Measurements from ENCODE around the gene SUMO4. TPM values are rescaled to one million over a fixed set of nuclear protein-coding genes. Genes with fewer than 3 reads are reported as not detected.

The SUMO4 gene
- total and polyA plus RNA-seq, 2 donors (not counting 1 experiment from before 2014, with no cell fraction given), result 0.18 to 11.5 TPM

GRCh38 chr6:149440735-149441671 lies 40.9 kb downstream of the SUMO4 start:
- Mint-ChIP-seq H3K4me3 (no peak overlapping the region), H3K9me3 (ENCODE audit: insufficient read depth) (no peaks in the 10 kb centered on the region), H3K4me1 (peaks cover 32% of the 10 kb centered on the region), H3K27me3 (no peaks in the 10 kb centered on the region), H3K27ac (peak overlapping the region; percentile 27)
- Histone ChIP-seq H3K27ac (ENCODE audit: low read length in 2 of 2) (no peak overlapping the region), H3K4me2 (replicated peaks; ENCODE audit: low read depth, low read length, poor library complexity, severe bottlenecking) (no peak overlapping the region), H3K79me2 (ENCODE audit: control insufficient read depth, insufficient read depth, low read length) (peaks cover 3% of the 10 kb centered on the region), H3K9me3 (ENCODE audit: control extremely low read depth in 1 of 3, control insufficient read depth in 2 of 3, insufficient read depth in 1 of 3, low read length in 2 of 3) (peaks cover 0 to 5% (median 0%) of the 10 kb centered on the region in 3 donors), H3K36me3 (replicated peaks in 1 of 2; ENCODE audit: control extremely low read depth in 1 of 2, control insufficient read depth in 1 of 2, extremely low read depth in 1 of 2, insufficient read depth in 2 of 2, low read length in 1 of 2) (no peaks in the 10 kb centered on the region), H2AFZ (ENCODE audit: insufficient read depth, low read depth, low read length, poor library complexity, severe bottlenecking) (no peak overlapping the region), H3K9ac (ENCODE audit: low read length) (no peak overlapping the region), H3K4me1 (ENCODE audit: control insufficient read depth in 2 of 2, insufficient read depth in 2 of 2, low read length in 2 of 2) (peaks cover 4 to 6% of the 10 kb centered on the region in 2 donors), H4K20me1 (ENCODE audit: control insufficient read depth, insufficient read depth, low read length, poor library complexity, severe bottlenecking) (no peaks in the 10 kb centered on the region), H3K27me3 (replicated peaks in 1 of 4; ENCODE audit: control extremely low read depth in 1 of 4, control insufficient read depth in 3 of 4, insufficient read depth in 4 of 4, low read length in 3 of 4) (no peaks in the 10 kb centered on the region), H3K4me3 (ENCODE audit: control extremely low read depth in 1 of 5, extremely low read depth in 1 of 5, insufficient read depth in 1 of 5, low read depth in 2 of 5, low read length in 4 of 5) (no peak overlapping the region)
- ChIA-PET CTCF (interaction anchor here (0.7 to 2.5 kb wide), 4 partner anchors 9 to 415 kb away, joined by 3 to 16 read pairs (median 7); no protein-coding TSS in a partner anchor), POLR2A (interaction anchor here (0.6 kb wide), 2 partner anchors 32 to 169 kb away, joined by 3 read pairs; no protein-coding TSS in a partner anchor)
- TF ChIP-seq EZH2 (IDR thresholded peaks at IDR 0.05; ENCODE audit: borderline replicate concordance, insufficient read depth, low read depth, low read length, poor library complexity, severe bottlenecking), result no peak
- TF ChIP-seq, protein P1, sequence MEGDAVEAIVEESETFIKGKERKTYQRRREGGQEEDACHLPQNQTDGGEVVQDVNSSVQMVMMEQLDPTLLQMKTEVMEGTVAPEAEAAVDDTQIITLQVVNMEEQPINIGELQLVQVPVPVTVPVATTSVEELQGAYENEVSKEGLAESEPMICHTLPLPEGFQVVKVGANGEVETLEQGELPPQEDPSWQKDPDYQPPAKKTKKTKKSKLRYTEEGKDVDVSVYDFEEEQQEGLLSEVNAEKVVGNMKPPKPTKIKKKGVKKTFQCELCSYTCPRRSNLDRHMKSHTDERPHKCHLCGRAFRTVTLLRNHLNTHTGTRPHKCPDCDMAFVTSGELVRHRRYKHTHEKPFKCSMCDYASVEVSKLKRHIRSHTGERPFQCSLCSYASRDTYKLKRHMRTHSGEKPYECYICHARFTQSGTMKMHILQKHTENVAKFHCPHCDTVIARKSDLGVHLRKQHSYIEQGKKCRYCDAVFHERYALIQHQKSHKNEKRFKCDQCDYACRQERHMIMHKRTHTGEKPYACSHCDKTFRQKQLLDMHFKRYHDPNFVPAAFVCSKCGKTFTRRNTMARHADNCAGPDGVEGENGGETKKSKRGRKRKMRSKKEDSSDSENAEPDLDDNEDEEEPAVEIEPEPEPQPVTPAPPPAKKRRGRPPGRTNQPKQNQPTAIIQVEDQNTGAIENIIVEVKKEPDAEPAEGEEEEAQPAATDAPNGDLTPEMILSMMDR (IDR thresholded peaks at IDR 0.05), result no peak
- WGBS (ENCODE audit: insufficient coverage), result 86% methylated on average over 12 of the region's 16 CpGs
- no peak for ATAC-seq (ENCODE audit: low read depth)
- no peak for DNase-seq
- intact Hi-C loops (cut with micrococcal nuclease), result no loop called here

DNA sequence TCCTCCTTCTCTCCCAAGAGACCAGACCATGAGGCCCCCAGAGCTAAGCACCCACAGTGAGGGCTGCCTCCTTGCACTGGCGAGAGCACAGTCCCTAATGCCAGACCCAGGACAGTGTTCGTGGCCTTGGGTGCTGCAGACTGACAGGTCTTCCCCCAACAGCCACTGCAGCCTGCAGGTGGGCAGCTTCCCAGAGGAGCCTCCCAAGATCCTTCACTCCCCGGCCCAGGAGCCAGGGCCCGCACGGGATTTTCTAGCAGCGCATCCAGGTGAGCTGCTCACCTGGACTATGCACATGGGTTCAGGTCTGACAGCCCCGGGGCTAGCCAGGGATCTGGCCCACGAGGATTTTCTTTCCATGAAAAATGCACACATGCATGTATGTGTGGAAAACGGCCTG lies 41.7 kb downstream of the SUMO4 start:
- Histone ChIP-seq H3K9me3 (ENCODE audit: control extremely low read depth in 1 of 3, control insufficient read depth in 2 of 3, insufficient read depth in 1 of 3, low read length in 2 of 3) (peaks cover 0 to 5% (median 0%) of the 10 kb centered on the region in 3 donors), H2AFZ (ENCODE audit: insufficient read depth, low read depth, low read length, poor library complexity, severe bottlenecking) (no peak overlapping the region), H3K4me2 (replicated peaks; ENCODE audit: low read depth, low read length, poor library complexity, severe bottlenecking) (no peak overlapping the region), H3K4me1 (ENCODE audit: control insufficient read depth in 2 of 2, insufficient read depth in 2 of 2, low read length in 2 of 2) (peaks cover 4 to 6% of the 10 kb centered on the region in 2 donors), H3K27ac (ENCODE audit: low read length in 2 of 2) (no peak overlapping the region), H4K20me1 (ENCODE audit: control insufficient read depth, insufficient read depth, low read length, poor library complexity, severe bottlenecking) (no peaks in the 10 kb centered on the region), H3K36me3 (replicated peaks in 1 of 2; ENCODE audit: control extremely low read depth in 1 of 2, control insufficient read depth in 1 of 2, extremely low read depth in 1 of 2, insufficient read depth in 2 of 2, low read length in 1 of 2) (no peaks in the 10 kb centered on the region), H3K79me2 (ENCODE audit: control insufficient read depth, insufficient read depth, low read length) (peaks cover 3% of the 10 kb centered on the region), H3K27me3 (replicated peaks in 1 of 4; ENCODE audit: control extremely low read depth in 1 of 4, control insufficient read depth in 3 of 4, insufficient read depth in 4 of 4, low read length in 3 of 4) (no peaks in the 10 kb centered on the region), H3K4me3 (ENCODE audit: control extremely low read depth in 1 of 5, extremely low read depth in 1 of 5, insufficient read depth in 1 of 5, low read depth in 2 of 5, low read length in 4 of 5) (no peak overlapping the region), H3K9ac (ENCODE audit: low read length) (no peak overlapping the region)
- H3K9me3 Mint-ChIP-seq (ENCODE audit: insufficient read depth), result no peaks in the 10 kb centered on the region
- DNase-seq (no peak), ATAC-seq (ENCODE audit: low read depth) (no peak)
- TF ChIP-seq EZH2 (IDR thresholded peaks at IDR 0.05; ENCODE audit: borderline replicate concordance, insufficient read depth, low read depth, low read length, poor library complexity, severe bottlenecking), result no peak
- TF ChIP-seq, protein P1 (IDR thresholded peaks at IDR 0.05), result no peak
- peaks cover 32% of the 10 kb centered on the region for H3K4me1 Mint-ChIP-seq
- ChIA-PET POLR2A (interaction anchor here (0.6 kb wide), 1 partner anchor 32 kb away, joined by 3 read pairs; no protein-coding TSS in a partner anchor), CTCF (interaction anchor here (0.8 to 2.5 kb wide), 3 partner anchors 10 to 75 kb away, joined by 4 to 16 read pairs (median 10); no protein-coding TSS in a partner anchor)
- H3K27ac Mint-ChIP-seq, result no peak overlapping the region
- H3K4me3 Mint-ChIP-seq, result no peak overlapping the region
- intact Hi-C loops (cut with micrococcal nuclease), result no loop called here
- WGBS (ENCODE audit: insufficient coverage), result 91% methylated on average over 7 of the region's 9 CpGs
- H3K27me3 Mint-ChIP-seq, result no peaks in the 10 kb centered on the region
